Measurements from ENCODE around the gene NHERF1. TPM values are rescaled to one million over a fixed set of nuclear protein-coding genes. Genes with fewer than 3 reads are reported as not detected.

NHERF1 gene
- total and polyA plus RNA-seq, 9 of the 15 experiments (the other 6 are each of a cell fraction or from before 2014, with no cell fraction given): 11.4 to 79.9 (median 36.9) TPM

DNA sequence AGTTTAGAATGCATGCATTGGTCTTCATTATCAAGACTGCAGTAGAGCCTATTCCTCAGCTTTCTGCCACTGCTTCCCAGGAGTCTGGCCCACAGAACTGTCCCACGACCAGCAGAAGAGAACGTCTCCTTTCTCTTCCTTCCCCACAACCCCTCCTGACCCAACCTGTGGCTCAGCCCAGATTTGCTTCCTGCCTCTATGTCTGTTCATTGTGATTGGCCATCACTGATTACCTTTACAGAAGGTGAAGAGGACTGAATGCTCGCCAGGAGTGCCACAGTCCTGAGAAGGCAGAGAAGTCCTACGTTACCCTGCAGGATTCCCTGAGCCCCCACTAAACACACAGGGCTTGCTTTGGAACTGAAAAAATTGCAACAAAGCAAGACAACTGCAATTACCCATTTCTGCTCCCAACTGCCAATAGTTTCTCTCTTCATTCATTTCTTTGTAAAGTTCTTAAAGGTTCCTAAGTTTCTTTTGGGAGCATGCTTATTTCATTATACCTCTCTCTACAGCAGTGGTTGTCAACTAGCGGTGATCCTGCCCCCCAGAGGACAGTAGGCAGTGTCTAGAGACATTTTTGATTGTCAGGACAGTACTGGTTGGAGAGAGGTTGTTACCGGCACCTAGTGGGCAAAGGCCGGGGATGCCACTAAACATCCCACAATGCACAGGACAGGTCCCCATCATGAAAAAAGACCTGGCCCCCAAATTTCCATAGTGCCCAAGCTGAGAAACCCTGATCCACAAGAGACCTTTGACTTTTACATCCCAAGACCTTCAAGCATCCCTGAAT, 32.2 kb downstream of the NHERF1 start:
- WGBS (ENCODE audit: insufficient coverage, low coverage, missing lambda C conversion rate): 41% methylated on average over 7 of the region's 7 CpGs
- ChIA-PET CTCF (ENCODE audit: low intra/inter-chr PET ratio) (interaction anchor here (0.6 to 2.5 kb wide), 3 partner anchors 36 to 123 kb away, joined by 3 to 14 read pairs (median 5); no protein-coding TSS in a partner anchor), POLR2A (interaction anchor here (1.2 kb wide), 1 partner anchor 123 kb away, joined by 3 read pairs; no protein-coding TSS in a partner anchor)
- Histone ChIP-seq H3K36me3 (ENCODE audit: control insufficient read depth, insufficient read depth, low read length) (peaks cover 20% of the 10 kb centered on the region; the same call in 2 of the 3 replicates), H3K9ac (ENCODE audit: insufficient read depth in 1 of 2, low read depth in 2 of 2, low read length in 2 of 2) (no peak overlapping the region), H3K79me2 (ENCODE audit: control insufficient read depth, insufficient read depth, low read length) (peaks cover 15% of the 10 kb centered on the region), H2AFZ (ENCODE audit: low read depth, low read length) (no peak overlapping the region), H3K9me3 (replicated peaks; ENCODE audit: control insufficient read depth, insufficient read depth, low read depth, low read length) (no peaks in the 10 kb centered on the region), H3K4me1 (replicated peaks in 1 of 2; ENCODE audit: control insufficient read depth in 2 of 2, insufficient read depth in 2 of 2, low read length in 2 of 2) (peaks cover 12 to 20% of the 10 kb centered on the region in 2 experiments; a peak in 4 of 5 replicates), H3K27me3 (ENCODE audit: control insufficient read depth in 2 of 2, insufficient read depth in 2 of 2, low read length in 2 of 2) (no peaks in the 10 kb centered on the region), H3K27ac (ENCODE audit: extremely low read depth, low read depth, low read length) (no peak overlapping the region), H3K4me2 (ENCODE audit: insufficient read depth, low read length) (no peak overlapping the region), H3K9me1 (ENCODE audit: control insufficient read depth, insufficient read depth, low read length) (peaks cover 2% of the 10 kb centered on the region), H4K20me1 (replicated peaks; ENCODE audit: control insufficient read depth, insufficient read depth, low read length) (peaks cover 14% of the 10 kb centered on the region; the same call in 1 of the 2 replicates), H3K4me3 (no peak overlapping the region)
- ATAC-seq (peak; percentile 75), FAIRE-seq (peak; percentile 78), DNase-seq (ENCODE audit: extremely low read depth in 1 of 4, low spot score in 3 of 4) (peak; percentile 49 to 67 (median 58))
- in situ Hi-C loops (cut with MboI) (no loop called here), intact Hi-C loops (cut with micrococcal nuclease) (loop anchor here (2.0 kb wide), 2 partner anchors 36 to 124 kb away; no protein-coding TSS in a partner anchor)
- no TSS peak for BruUV-seq (replicated peaks)
- TF ChIP-seq RAD21 (CRISPR knock-in tag; conservative IDR thresholded peaks at IDR 0.05 in 1 of 2, IDR thresholded peaks at IDR 0.05 in 1 of 2) (peak; percentile 58 to 75), POLR2A (conservative IDR thresholded peaks at IDR 0.05) (no peak), JUND (IDR thresholded peaks at IDR 0.05; ENCODE audit: borderline replicate concordance, low read depth, low read length) (0 out of 2 replicates have a peak, but pooled peaks have one; percentile 7), JUND (tag; IDR thresholded peaks at IDR 0.05; ENCODE audit: borderline replicate concordance, low read depth, low read length) (no peak), MYBL2 (IDR thresholded peaks at IDR 0.05; ENCODE audit: low read depth) (no peak), MYBL2 (CRISPR knock-in tag; IDR thresholded peaks at IDR 0.05; ENCODE audit: borderline replicate concordance) (no peak), TAL1 (IDR thresholded peaks at IDR 0.05) (no peak)
- TF ChIP-seq, protein P1, sequence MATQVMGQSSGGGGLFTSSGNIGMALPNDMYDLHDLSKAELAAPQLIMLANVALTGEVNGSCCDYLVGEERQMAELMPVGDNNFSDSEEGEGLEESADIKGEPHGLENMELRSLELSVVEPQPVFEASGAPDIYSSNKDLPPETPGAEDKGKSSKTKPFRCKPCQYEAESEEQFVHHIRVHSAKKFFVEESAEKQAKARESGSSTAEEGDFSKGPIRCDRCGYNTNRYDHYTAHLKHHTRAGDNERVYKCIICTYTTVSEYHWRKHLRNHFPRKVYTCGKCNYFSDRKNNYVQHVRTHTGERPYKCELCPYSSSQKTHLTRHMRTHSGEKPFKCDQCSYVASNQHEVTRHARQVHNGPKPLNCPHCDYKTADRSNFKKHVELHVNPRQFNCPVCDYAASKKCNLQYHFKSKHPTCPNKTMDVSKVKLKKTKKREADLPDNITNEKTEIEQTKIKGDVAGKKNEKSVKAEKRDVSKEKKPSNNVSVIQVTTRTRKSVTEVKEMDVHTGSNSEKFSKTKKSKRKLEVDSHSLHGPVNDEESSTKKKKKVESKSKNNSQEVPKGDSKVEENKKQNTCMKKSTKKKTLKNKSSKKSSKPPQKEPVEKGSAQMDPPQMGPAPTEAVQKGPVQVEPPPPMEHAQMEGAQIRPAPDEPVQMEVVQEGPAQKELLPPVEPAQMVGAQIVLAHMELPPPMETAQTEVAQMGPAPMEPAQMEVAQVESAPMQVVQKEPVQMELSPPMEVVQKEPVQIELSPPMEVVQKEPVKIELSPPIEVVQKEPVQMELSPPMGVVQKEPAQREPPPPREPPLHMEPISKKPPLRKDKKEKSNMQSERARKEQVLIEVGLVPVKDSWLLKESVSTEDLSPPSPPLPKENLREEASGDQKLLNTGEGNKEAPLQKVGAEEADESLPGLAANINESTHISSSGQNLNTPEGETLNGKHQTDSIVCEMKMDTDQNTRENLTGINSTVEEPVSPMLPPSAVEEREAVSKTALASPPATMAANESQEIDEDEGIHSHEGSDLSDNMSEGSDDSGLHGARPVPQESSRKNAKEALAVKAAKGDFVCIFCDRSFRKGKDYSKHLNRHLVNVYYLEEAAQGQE (IDR thresholded peaks at IDR 0.05; ENCODE audit: borderline replicate concordance): peak; percentile 67; the same call in 1 of the 2 replicates
- TF ChIP-seq, protein P1 (CRISPR knock-in tag; IDR thresholded peaks at IDR 0.05; ENCODE audit: low read depth): no peak
- TF ChIP-seq, protein P2, sequence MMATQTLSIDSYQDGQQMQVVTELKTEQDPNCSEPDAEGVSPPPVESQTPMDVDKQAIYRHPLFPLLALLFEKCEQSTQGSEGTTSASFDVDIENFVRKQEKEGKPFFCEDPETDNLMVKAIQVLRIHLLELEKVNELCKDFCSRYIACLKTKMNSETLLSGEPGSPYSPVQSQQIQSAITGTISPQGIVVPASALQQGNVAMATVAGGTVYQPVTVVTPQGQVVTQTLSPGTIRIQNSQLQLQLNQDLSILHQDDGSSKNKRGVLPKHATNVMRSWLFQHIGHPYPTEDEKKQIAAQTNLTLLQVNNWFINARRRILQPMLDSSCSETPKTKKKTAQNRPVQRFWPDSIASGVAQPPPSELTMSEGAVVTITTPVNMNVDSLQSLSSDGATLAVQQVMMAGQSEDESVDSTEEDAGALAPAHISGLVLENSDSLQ (IDR thresholded peaks at IDR 0.05): peak; percentile 28; the same call in 1 of the 2 replicates
- TF ChIP-seq, protein P3, sequence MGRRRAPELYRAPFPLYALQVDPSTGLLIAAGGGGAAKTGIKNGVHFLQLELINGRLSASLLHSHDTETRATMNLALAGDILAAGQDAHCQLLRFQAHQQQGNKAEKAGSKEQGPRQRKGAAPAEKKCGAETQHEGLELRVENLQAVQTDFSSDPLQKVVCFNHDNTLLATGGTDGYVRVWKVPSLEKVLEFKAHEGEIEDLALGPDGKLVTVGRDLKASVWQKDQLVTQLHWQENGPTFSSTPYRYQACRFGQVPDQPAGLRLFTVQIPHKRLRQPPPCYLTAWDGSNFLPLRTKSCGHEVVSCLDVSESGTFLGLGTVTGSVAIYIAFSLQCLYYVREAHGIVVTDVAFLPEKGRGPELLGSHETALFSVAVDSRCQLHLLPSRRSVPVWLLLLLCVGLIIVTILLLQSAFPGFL (CRISPR knock-in tag; IDR thresholded peaks at IDR 0.05): no peak
